Breast epithelium (tissue), 3 donors: ENCODE measurements around the gene CHMP4B.

ENCODE experiments used
- CTCF ChIP-seq, 3 donors: fragments of 450-650 bp; IDR thresholded peaks; one replicate each; pipeline ENCODE4 v1.5.1; 2016 to 2017; ENCODE audit warnings: antibody characterized with exemption in 3 of 3, mild to moderate bottlenecking in 3 of 3, moderate library complexity in 3 of 3
- POLR2AphosphoS5 ChIP-seq, 3 donors: sonication (generic); formaldehyde crosslinking; IDR thresholded peaks; one replicate each; pipeline ENCODE4 v1.6.1; 2017; ENCODE audit warnings: antibody characterized with exemption in 3 of 3

GRCh38 chr20:33840759-33841435, 29.7 kb downstream of the CHMP4B start:
- TF ChIP-seq CTCF (IDR thresholded peaks at IDR 0.05): no peak
- no peak for TF ChIP-seq POLR2AphosphoS5 (IDR thresholded peaks at IDR 0.05)
